ENCODE measurements around the gene PDE4D.

GRCh38 chr5:59097712-59098111 lies 795.8 kb downstream of the PDE4D start:
- TF ChIP-seq POLR2A (IDR thresholded peaks at IDR 0.05; ENCODE audit: low read depth, low read length) (no peak), TAF1 (IDR thresholded peaks at IDR 0.05; ENCODE audit: borderline replicate concordance, low read depth, low read length) (no peak), POLR2AphosphoS5 (IDR thresholded peaks at IDR 0.05; ENCODE audit: low read depth, low read length) (no peak)
